Stimulated activated effector memory CD8-positive, alpha-beta T cell treated with anti-CD3 and anti-CD28 coated beads, Interleukin-12 subunit alpha, Interleukin-12 subunit beta, amount 100 ng/mL, for 72 hours (primary cell): Measurements from ENCODE around the gene PLPP3.

Source experiments
- ATAC-seq: fragments of 150-1000 bp; cut with Tn5 transposase; 2 replicates; pipeline ENCODE4 v1.10.0; 2021
- DNase-seq, 2 donors: peaks; one replicate each; pipeline ENCODE4 v3.0.0; 2021 to 2022; ENCODE audit warnings: low spot score in 2 of 2
- H3K27ac Mint-ChIP-seq: one replicate; pipeline ENCODE4 v1.8.0; 2022; ENCODE audit warnings: mild to moderate bottlenecking, mixed read lengths
- H3K36me3 Mint-ChIP-seq: one replicate; pipeline ENCODE4 v1.8.0; 2022; ENCODE audit warnings: mild to moderate bottlenecking, mixed read lengths
- H3K4me1 Mint-ChIP-seq: one replicate; pipeline ENCODE4 v1.8.0; 2022; ENCODE audit warnings: mixed read lengths
- H3K4me3 Mint-ChIP-seq: one replicate; pipeline ENCODE4 v1.8.0; 2022; ENCODE audit warnings: mild to moderate bottlenecking, mixed read lengths
- H3K9me3 Mint-ChIP-seq: one replicate; pipeline ENCODE4 v1.8.0; 2022; ENCODE audit warnings: mixed read lengths

The PLPP3 gene

GRCh38 chr1:56457756-56458375, 121.5 kb downstream of the PLPP3 start:
- Mint-ChIP-seq H3K4me1 (no peaks in the 10 kb centered on the region), H3K4me3 (no peak overlapping the region), H3K9me3 (peaks cover 4% of the 10 kb centered on the region), H3K27ac (no peak overlapping the region), H3K36me3 (no peaks in the 10 kb centered on the region)
- ATAC-seq (no peak), DNase-seq (no peak)

GRCh38 chr1:56456435-56457101, 122.8 kb downstream of the PLPP3 start:
- Mint-ChIP-seq H3K4me1 (no peaks in the 10 kb centered on the region), H3K4me3 (no peak overlapping the region), H3K9me3 (peaks cover 4% of the 10 kb centered on the region), H3K36me3 (no peaks in the 10 kb centered on the region), H3K27ac (no peak overlapping the region)
- ATAC-seq (no peak), DNase-seq (no peak)

GRCh38 chr1:56453417-56454078, 125.8 kb downstream of the PLPP3 start:
- Mint-ChIP-seq H3K27ac (no peak overlapping the region), H3K4me1 (no peaks in the 10 kb centered on the region), H3K4me3 (no peak overlapping the region), H3K36me3 (no peaks in the 10 kb centered on the region), H3K9me3 (peaks cover 4% of the 10 kb centered on the region)
- DNase-seq (no peak), ATAC-seq (no peak)

GRCh38 chr1:56453016-56453415, 126.3 kb downstream of the PLPP3 start:
- ATAC-seq (no peak), DNase-seq (no peak)
- no peak overlapping the region for H3K27ac Mint-ChIP-seq
- H3K9me3 Mint-ChIP-seq, result peaks cover 4% of the 10 kb centered on the region
- no peaks in the 10 kb centered on the region for H3K36me3 Mint-ChIP-seq
- no peak overlapping the region for H3K4me3 Mint-ChIP-seq
- no peaks in the 10 kb centered on the region for H3K4me1 Mint-ChIP-seq

- peaks cover 4% of the 10 kb centered on the region for H3K9me3 Mint-ChIP-seq
- no peak for ATAC-seq
- DNase-seq, result no peak
- H3K4me1 Mint-ChIP-seq, result no peaks in the 10 kb centered on the region
- no peak overlapping the region for H3K4me3 Mint-ChIP-seq
- H3K36me3 Mint-ChIP-seq, result no peaks in the 10 kb centered on the region
- H3K27ac Mint-ChIP-seq, result no peak overlapping the region
These were observed 127.0 kb downstream of the PLPP3 start for GRCh38 chr1:56452027-56453011.

- H3K27ac Mint-ChIP-seq, result no peak overlapping the region
- H3K36me3 Mint-ChIP-seq, result no peaks in the 10 kb centered on the region
- H3K4me3 Mint-ChIP-seq, result no peak overlapping the region
- H3K9me3 Mint-ChIP-seq, result peaks cover 4% of the 10 kb centered on the region
- DNase-seq (no peak), ATAC-seq (no peak)
- H3K4me1 Mint-ChIP-seq, result no peaks in the 10 kb centered on the region
These were observed 127.9 kb downstream of the PLPP3 start for GRCh38 chr1:56451491-56451890.

- DNase-seq (no peak), ATAC-seq (no peak)
- H3K4me3 Mint-ChIP-seq, result no peak overlapping the region
- no peaks in the 10 kb centered on the region for H3K4me1 Mint-ChIP-seq
- peaks cover 4% of the 10 kb centered on the region for H3K9me3 Mint-ChIP-seq
- H3K36me3 Mint-ChIP-seq, result no peaks in the 10 kb centered on the region
- H3K27ac Mint-ChIP-seq, result no peak overlapping the region
These were observed 129.2 kb downstream of the PLPP3 start for GRCh38 chr1:56450004-56450666.

GRCh38 chr1:56448529-56449300, 130.6 kb downstream of the PLPP3 start:
- Mint-ChIP-seq H3K36me3 (no peaks in the 10 kb centered on the region), H3K4me3 (no peak overlapping the region), H3K4me1 (no peaks in the 10 kb centered on the region), H3K9me3 (peaks cover 3% of the 10 kb centered on the region), H3K27ac (no peak overlapping the region)
- DNase-seq (no peak), ATAC-seq (no peak)

- ATAC-seq, result no peak
- Mint-ChIP-seq H3K4me1 (no peaks in the 10 kb centered on the region), H3K4me3 (no peak overlapping the region), H3K27ac (no peak overlapping the region), H3K9me3 (no peaks in the 10 kb centered on the region), H3K36me3 (no peaks in the 10 kb centered on the region)
- no peak for DNase-seq
These were observed 131.5 kb downstream of the PLPP3 start for GRCh38 chr1:56447823-56448222.

GRCh38 chr1:56446531-56447098, 132.7 kb downstream of the PLPP3 start:
- H3K27ac Mint-ChIP-seq, result no peak overlapping the region

GRCh38 chr1:56444960-56445646, 134.3 kb downstream of the PLPP3 start:
- DNase-seq, result no peak
- H3K36me3 Mint-ChIP-seq, result no peaks in the 10 kb centered on the region
- ATAC-seq, result no peak
- H3K4me1 Mint-ChIP-seq, result no peaks in the 10 kb centered on the region
- H3K4me3 Mint-ChIP-seq, result no peak overlapping the region
- no peaks in the 10 kb centered on the region for H3K9me3 Mint-ChIP-seq
- no peak overlapping the region for H3K27ac Mint-ChIP-seq

More at GRCh38 chr1:56446531-56447098, 132.7 kb downstream of the PLPP3 start:
- H3K4me1 Mint-ChIP-seq, result no peaks in the 10 kb centered on the region
- ATAC-seq (no peak), DNase-seq (no peak)
- H3K4me3 Mint-ChIP-seq, result no peak overlapping the region
- no peaks in the 10 kb centered on the region for H3K36me3 Mint-ChIP-seq
- no peaks in the 10 kb centered on the region for H3K9me3 Mint-ChIP-seq
